H4 (cell line): ENCODE results near the gene ZNF576. TPM values are rescaled to one million over a fixed set of nuclear protein-coding genes. Genes with fewer than 3 reads are reported as not detected.
"Not testable (repeated sequence)": the region's sequence is repeated elsewhere in the genome, so short reads cannot be mapped to it uniquely, and the experiment has no call there.

Experiments
- DNase-seq: peaks from one replicate; pipeline ENCODE4 v3.0.0-alpha.2; 2015; ENCODE audit warnings: low spot score
- total RNA-seq: library from RNA; depleted of rRNA; stranded (reverse); fragments of >200 nt; shearing (Covaris generic); gene quantifications from 2 replicates; pipeline ENCODE4 v1.2.3, GENCODE V29; 2014; rRNA removed

Gene ZNF576
- 12.5 and 17.7 TPM in 2 replicates for total RNA-seq

DNA sequence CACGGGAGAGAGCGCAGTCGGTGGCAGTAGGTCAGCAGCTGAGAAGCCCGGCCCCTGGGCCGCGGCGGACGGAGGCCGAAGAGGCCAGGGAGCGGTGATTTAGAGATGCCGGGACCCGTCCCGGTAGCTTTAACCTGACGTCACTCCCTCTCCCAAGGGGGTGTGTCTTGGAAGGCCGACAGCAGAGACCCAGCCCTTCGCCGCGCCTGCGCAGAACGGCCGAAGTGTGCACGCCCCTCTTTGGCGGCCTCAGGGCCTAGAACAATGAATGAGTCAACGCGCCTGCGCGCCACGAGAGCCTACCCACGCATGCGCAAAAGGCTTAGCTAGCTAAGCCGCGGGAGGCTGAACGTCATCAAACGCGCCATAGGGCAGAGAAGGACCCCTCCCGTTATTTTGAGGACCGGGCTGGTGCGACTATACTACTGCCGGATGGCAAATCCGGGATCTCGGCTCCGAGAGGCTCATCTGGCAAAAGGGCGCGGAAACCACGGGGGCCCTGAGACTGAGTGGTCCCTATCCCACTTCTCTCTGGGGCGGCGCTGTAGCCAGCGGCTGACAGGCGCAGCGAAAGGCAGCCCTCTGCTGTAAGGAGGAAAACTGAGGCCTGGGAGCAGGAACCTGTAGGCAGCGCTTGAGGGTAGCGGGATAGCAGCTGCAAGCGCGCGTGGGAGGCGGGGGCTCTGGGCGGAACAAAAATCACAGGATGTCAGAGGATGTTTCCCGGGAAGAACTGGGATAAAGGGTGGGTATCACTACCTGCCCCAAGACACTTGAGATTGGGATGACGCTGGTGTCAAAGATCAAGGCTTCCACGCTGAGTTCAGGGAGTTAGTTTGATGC is at the start of gene ZNF576, which contains the start of gene IRGQ:
TSS of gene ZNF576 (plus strand) at position 597 of the 843 bp plus-strand sequence. CDS start 514 bp downstream, outside the sequence.
TSS of gene IRGQ (minus strand) at position 136 of the 843 bp plus-strand sequence. CDS start 796 bp downstream, outside the sequence.
- DNase-seq: peak; percentile 100

- DNase-seq: not testable (repeated sequence)
Measured at GRCh38 chr19:43547926-43548325, 48.5 kb upstream of the ZNF576 start.

- no peak for DNase-seq
Measured at GRCh38 chr19:43548706-43549105, 47.7 kb upstream of the ZNF576 start.

- no peak for DNase-seq
Measured at GRCh38 chr19:43551399-43552197, 44.8 kb upstream of the ZNF576 start.

GRCh38 chr19:43552198-43552450 is 44.3 kb upstream of the ZNF576 start:
- no peak for DNase-seq

GRCh38 chr19:43552616-43553015 is 43.8 kb upstream of the ZNF576 start:
- DNase-seq: no peak

DNA sequence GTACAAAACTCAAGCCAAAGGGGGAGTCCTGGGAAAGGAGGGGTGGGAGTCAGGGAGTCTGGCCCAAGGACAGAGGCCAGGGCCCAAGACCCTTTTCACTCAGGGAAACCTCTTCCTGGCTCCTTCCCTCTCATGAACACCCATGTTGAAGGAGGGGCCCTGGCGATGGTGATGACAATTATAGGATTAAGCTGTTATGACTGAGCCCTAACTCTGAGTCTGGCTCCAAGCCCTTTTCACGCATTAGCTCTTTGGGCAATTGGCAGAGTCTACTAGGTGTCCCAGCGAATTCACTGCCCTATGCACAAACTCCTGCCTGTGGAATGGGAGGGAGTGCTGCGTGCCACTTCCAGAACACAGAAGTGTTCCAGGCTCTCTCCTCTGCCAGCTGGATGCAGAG is 42.7 kb upstream of the ZNF576 start:
- no peak for DNase-seq

- DNase-seq: no peak
Measured at GRCh38 chr19:43554317-43554895, 42.0 kb upstream of the ZNF576 start.

- DNase-seq: peak; percentile 59
Measured at GRCh38 chr19:43555185-43555770, 41.1 kb upstream of the ZNF576 start.

- DNase-seq: no peak
Measured at GRCh38 chr19:43560687-43561086, 35.7 kb upstream of the ZNF576 start.

GRCh38 chr19:43561139-43561970 is 35.0 kb upstream of the ZNF576 start:
- DNase-seq: no peak

DNA sequence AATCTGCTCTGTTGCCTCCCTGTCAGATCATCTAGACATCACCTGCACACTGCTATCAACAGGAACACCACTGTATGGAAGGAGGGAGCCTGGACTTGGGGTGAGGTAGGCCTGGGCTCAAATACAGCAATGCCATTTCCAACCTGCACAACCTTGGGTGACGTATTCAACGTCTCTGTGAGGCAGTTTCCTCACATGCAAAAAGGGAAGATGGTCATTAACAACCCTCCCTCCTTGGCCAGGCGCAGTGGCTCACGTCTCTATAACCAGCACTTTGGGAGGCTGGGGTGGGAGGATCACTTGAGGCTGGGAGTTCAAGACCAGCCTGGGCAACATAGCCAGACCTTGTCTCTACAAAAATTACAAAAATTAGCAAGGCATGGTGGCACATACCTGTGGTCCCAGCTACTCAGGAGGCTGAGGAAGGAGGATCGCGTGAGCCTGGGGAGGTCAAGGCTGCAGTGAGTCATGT is 34.1 kb upstream of the ZNF576 start:
- no peak for DNase-seq

- peak; percentile 97 for DNase-seq
Measured at GRCh38 chr19:43562698-43563241, 33.6 kb upstream of the ZNF576 start.

GRCh38 chr19:43563816-43564457 is 32.5 kb upstream of the ZNF576 start:
- no peak for DNase-seq

GRCh38 chr19:43564800-43565199 is 31.6 kb upstream of the ZNF576 start:
- no peak for DNase-seq

DNA sequence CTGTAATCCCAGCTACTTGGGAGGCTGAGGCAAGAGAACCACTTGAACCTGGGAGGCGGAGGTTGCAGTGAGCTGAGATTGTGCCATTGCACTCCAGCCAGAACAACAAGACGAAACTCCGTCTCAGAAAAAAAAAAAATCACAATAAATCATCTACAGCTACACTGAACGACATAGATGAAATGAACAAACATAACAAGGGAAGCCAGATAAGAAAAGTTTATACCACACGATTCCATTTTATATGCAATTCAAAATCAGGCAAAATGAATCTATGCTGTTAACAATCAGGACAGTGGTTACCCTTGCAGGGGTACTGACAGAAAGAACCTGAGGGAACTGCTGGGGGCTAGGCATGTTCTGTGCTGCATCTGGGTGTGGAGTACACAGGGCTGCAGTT is 26.7 kb upstream of the ZNF576 start:
- no peak for DNase-seq

DNA sequence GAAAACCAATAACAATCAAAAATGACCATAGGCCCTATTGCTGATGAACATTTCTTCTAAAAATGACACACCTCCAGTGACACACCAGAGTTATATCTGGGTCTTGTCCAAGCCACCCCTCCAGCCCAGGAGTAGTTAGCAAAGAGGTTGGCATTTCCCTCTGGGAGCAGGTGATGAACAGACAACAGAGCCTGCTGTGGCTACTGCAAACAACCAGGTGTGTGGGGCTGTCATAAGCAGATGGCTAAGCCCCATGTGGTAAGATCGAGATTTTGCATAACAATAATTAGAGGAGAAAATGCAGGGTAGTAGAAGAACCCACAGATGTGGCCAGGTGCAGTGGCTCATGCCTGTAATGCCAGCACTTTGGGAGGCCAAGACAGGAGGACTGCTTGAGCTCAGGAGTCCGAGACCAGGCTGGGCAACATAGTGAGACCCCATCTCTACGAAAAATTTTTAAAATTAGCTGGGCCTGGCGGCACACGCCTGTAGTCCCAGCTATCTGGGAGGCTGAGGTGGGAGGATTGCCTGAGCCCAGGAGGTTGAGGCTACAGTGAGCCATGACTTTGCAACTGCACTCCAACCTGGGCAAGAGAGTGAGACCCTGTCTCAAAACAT is 26.1 kb upstream of the ZNF576 start:
- no peak for DNase-seq

DNA sequence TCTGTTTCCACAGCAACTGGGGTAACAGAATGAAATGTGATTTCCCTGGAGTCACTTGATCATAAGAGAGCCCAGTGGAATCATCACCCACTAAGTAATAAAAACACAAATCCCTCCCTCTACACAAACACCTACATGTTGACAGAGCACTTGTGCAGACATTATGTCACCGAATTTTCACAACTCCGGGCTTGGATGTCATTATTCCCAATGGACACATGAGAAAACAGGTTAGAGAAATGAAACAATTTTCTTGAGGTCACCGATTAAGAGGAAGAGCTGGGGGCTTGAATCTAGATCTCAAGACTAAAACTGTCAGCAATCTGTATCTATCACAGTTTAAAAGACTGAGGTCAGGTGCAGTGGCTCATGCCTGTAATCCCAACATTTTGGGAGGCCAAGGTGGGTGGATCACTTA is 24.2 kb upstream of the ZNF576 start:
- no peak for DNase-seq

- DNase-seq: peak; percentile 35
Measured at GRCh38 chr19:43574424-43575155, 21.8 kb upstream of the ZNF576 start.
